Stomach (tissue), 9 donors: ENCODE results near the gene MYO5B. TPM values are rescaled to one million over a fixed set of nuclear protein-coding genes. Genes with fewer than 3 reads are reported as not detected.
A peak's percentile ranks its signal among the peaks of the same experiment; 100 is the strongest.

Source experiments
- DNase-seq, 2 donors: peaks; one replicate each; pipeline versions ENCODE4 v3.0.0 to v3.0.0-alpha.2; 2013 to 2019
- H3K27ac ChIP-seq, 5 donors: fragments of 200-600 bp in 4 of 5; sonication (generic) in 4 of 5; one replicate each; pipeline ENCODE4 v1.5.1; 2013 to 2019; ENCODE audit warnings: mild to moderate bottlenecking in 1 of 5, moderate library complexity in 1 of 5
- H3K27me3 ChIP-seq, 3 donors: fragments of 200-600 bp; sonication (generic); one replicate each; pipeline ENCODE4 v1.5.1; 2017 to 2019; ENCODE audit warnings: mixed run types in 1 of 3
- H3K36me3 ChIP-seq, 4 donors: fragments of 200-600 bp; sonication (generic); 1 replicate in 3 of 4; 2 replicates in 1 of 4; pipeline ENCODE4 v1.5.1; 2016 to 2019
- H3K4me1 ChIP-seq, 4 donors: fragments of 200-600 bp; sonication (generic); one replicate each; pipeline ENCODE4 v1.5.1; 2016 to 2019
- H3K4me3 ChIP-seq, 4 donors: fragments of 200-600 bp; sonication (generic) in 3 of 4; one replicate each; pipeline ENCODE4 v1.5.1; 2016 to 2019; ENCODE audit warnings: mild to moderate bottlenecking in 1 of 4
- H3K9me3 ChIP-seq, 4 donors: fragments of 200-600 bp; sonication (generic); one replicate each; pipeline ENCODE4 v1.5.1; 2016 to 2019
- CTCF ChIP-seq, 7 experiments: fragments of 450-650 bp in 4 of 7; fragments of 200-600 bp in 3 of 7; sonication (generic) in 3 of 7; IDR thresholded peaks; one replicate each; pipeline ENCODE4 v1.5.1; 2016 to 2019; ENCODE audit warnings: antibody characterized with exemption in 7 of 7, control low read depth in 2 of 7, mild to moderate bottlenecking in 1 of 7
- EP300 ChIP-seq: sonication (generic); formaldehyde crosslinking; IDR thresholded peaks from one replicate; pipeline ENCODE4 v1.6.1; 2017; ENCODE audit warnings: antibody characterized with exemption
- POLR2A ChIP-seq, 4 donors: fragments of 450-650 bp; IDR thresholded peaks; one replicate each; pipeline ENCODE4 v1.6.1; 2016; ENCODE audit warnings: antibody characterized with exemption in 4 of 4, control low read depth in 2 of 4, mild to moderate bottlenecking in 1 of 4, moderate library complexity in 1 of 4
- POLR2AphosphoS5 ChIP-seq, 3 donors: sonication (generic); formaldehyde crosslinking; IDR thresholded peaks; one replicate each; pipeline ENCODE4 v1.6.1; 2016; ENCODE audit warnings: antibody characterized with exemption in 3 of 3
- WGBS, 5 donors: extraction: QIAGEN DNeasy Blood & Tissue Kit in 3 of 5; methylation state at CpG; one replicate each; pipeline versions ENCODE4 v1.1.5 to v1.1.7; 2013 to 2018; 5-methylcytosine and 5-hydroxymethylcytosine counted together
- intact Hi-C: fragments of 100-400 bp; cut with DNase I; formaldehyde crosslinking; loops from one replicate; pipeline ENCODE4 v1.15.1; 2023; ENCODE audit warnings: low total_unique reads
- polyA plus RNA-seq, 3 donors: library from polyadenylated mRNA; stranded (reverse); fragments of 200-250 nt; gene quantifications; one replicate each; pipeline ENCODE4 v1.2.3, GENCODE V29; 2013
- total RNA-seq, 5 donors: library from RNA; depleted of rRNA; stranded (reverse); fragments of >200 nt; gene quantifications; one replicate each; pipeline versions ENCODE4 v1.1.0 to v1.2.3, GENCODE V29; 2014 to 2016
- donor health status: healthy with polysubstance abuse.
- donor health status: Bipolar disorder and iron deficiency.
- donor health status: healthy.

MYO5B gene
- total and polyA plus RNA-seq, 8 donors: 13.6 to 224 (median 33.7) TPM

- peaks cover 9 to 33% (median 24%) of the 10 kb centered on the region in 4 donors for H3K4me1 ChIP-seq
- intact Hi-C loops: no loop called here
- no peaks in the 10 kb centered on the region for H3K36me3 ChIP-seq
- 0 to 1% (median 1%) methylated on average over 40 to 74 of the region's 74 CpGs for WGBS, 5 donors
- H3K9me3 ChIP-seq: peaks cover 0 to 11% (median 3%) of the 10 kb centered on the region in 4 donors
- no peaks in the 10 kb centered on the region for H3K27me3 ChIP-seq
- peak within 1 kb of the TSS; percentile 66 to 81 (median 78) for H3K4me3 ChIP-seq
- TF ChIP-seq POLR2A (IDR thresholded peaks at IDR 0.05) (no peak), EP300 (no peak), CTCF (IDR thresholded peaks at IDR 0.05) (no peak), POLR2AphosphoS5 (IDR thresholded peaks at IDR 0.05) (peak; percentile 65 to 77 (median 77))
- peak; percentile 89 to 95 for DNase-seq
- peak within 1 kb of the TSS; percentile 94 to 98 (median 96) for H3K27ac ChIP-seq
Measured at GRCh38 chr18:49813319-49814146, 381.4 kb downstream of the MYO5B start, which contains the start of gene ACAA2. ACAA2 (minus strand) TSS chr18:49813533; CDS start chr18:49813484, 49 bp downstream.

GRCh38 chr18:49813069-49813318, 382.0 kb downstream of the MYO5B start:
- H3K4me1 ChIP-seq: peaks cover 9 to 33% (median 24%) of the 10 kb centered on the region in 4 donors
- WGBS, 5 donors: 6 to 25% (median 19%) methylated on average over 17 of the region's 17 CpGs
- intact Hi-C loops: no loop called here

GRCh38 chr18:49812286-49813068, 382.5 kb downstream of the MYO5B start:
- H3K36me3 ChIP-seq: no peaks in the 10 kb centered on the region
- peak in 1 of 2 donors; percentile 40 for DNase-seq
- 55 to 75% (median 69%) methylated on average over 13 of the region's 13 CpGs for WGBS, 5 donors
- peak overlapping the region; percentile 66 to 81 (median 78) for H3K4me3 ChIP-seq
- H3K9me3 ChIP-seq: peaks cover 0 to 14% (median 5%) of the 10 kb centered on the region in 4 donors
- TF ChIP-seq POLR2A (IDR thresholded peaks at IDR 0.05) (no peak), CTCF (IDR thresholded peaks at IDR 0.05) (no peak), EP300 (no peak), POLR2AphosphoS5 (IDR thresholded peaks at IDR 0.05) (no peak)
- H3K4me1 ChIP-seq: peaks cover 9 to 29% (median 24%) of the 10 kb centered on the region in 4 donors
- H3K27ac ChIP-seq: peak overlapping the region; percentile 94 to 98 (median 96)
- intact Hi-C loops: no loop called here
- no peaks in the 10 kb centered on the region for H3K27me3 ChIP-seq

More at GRCh38 chr18:49813069-49813318, 382.0 kb downstream of the MYO5B start:
- DNase-seq: peak; percentile 27 to 77
- H3K9me3 ChIP-seq: peaks cover 0 to 14% (median 5%) of the 10 kb centered on the region in 4 donors
- no peaks in the 10 kb centered on the region for H3K36me3 ChIP-seq
- H3K27ac ChIP-seq: peak overlapping the region; percentile 94 to 98 (median 96)
- TF ChIP-seq EP300: no peak
- TF ChIP-seq CTCF (IDR thresholded peaks at IDR 0.05): no peak
- TF ChIP-seq POLR2A (IDR thresholded peaks at IDR 0.05): no peak
- no peak for TF ChIP-seq POLR2AphosphoS5 (IDR thresholded peaks at IDR 0.05)
- no peaks in the 10 kb centered on the region for H3K27me3 ChIP-seq
- H3K4me3 ChIP-seq: peak overlapping the region; percentile 66 to 81 (median 78)
